ENCODE results near the gene RASGRP3.

Gene RASGRP3

GRCh38 chr2:33588232-33588631 is 111.8 kb downstream of the RASGRP3 start:
- no peak overlapping the region for H3K27ac Mint-ChIP-seq
- no peaks in the 10 kb centered on the region for H3K27me3 Mint-ChIP-seq
- peaks cover 73% of the 10 kb centered on the region for H3K36me3 Mint-ChIP-seq (ENCODE audit: low read depth)
- no peak overlapping the region for H3K4me3 Mint-ChIP-seq
- H3K9me3 Mint-ChIP-seq = no peaks in the 10 kb centered on the region
- peaks cover 5% of the 10 kb centered on the region for H3K4me1 Mint-ChIP-seq (ENCODE audit: low read depth)

GRCh38 chr2:33589444-33589843 is 113.0 kb downstream of the RASGRP3 start:
- H3K4me1 Mint-ChIP-seq (ENCODE audit: low read depth) = peaks cover 8% of the 10 kb centered on the region
- peaks cover 71% of the 10 kb centered on the region for H3K36me3 Mint-ChIP-seq (ENCODE audit: low read depth)
- no peak overlapping the region for H3K4me3 Mint-ChIP-seq
- H3K27me3 Mint-ChIP-seq = no peaks in the 10 kb centered on the region
- no peak overlapping the region for H3K27ac Mint-ChIP-seq
- no peaks in the 10 kb centered on the region for H3K9me3 Mint-ChIP-seq

GRCh38 chr2:33595385-33595784 is 118.9 kb downstream of the RASGRP3 start:
- Mint-ChIP-seq H3K9me3 (no peaks in the 10 kb centered on the region), H3K27me3 (no peaks in the 10 kb centered on the region), H3K4me3 (no peak overlapping the region), H3K4me1 (ENCODE audit: low read depth) (peaks cover 42% of the 10 kb centered on the region), H3K27ac (no peak overlapping the region), H3K36me3 (ENCODE audit: low read depth) (peaks cover 42% of the 10 kb centered on the region)

GRCh38 chr2:33597026-33597425 is 120.6 kb downstream of the RASGRP3 start:
- no peak overlapping the region for H3K27ac Mint-ChIP-seq
- no peaks in the 10 kb centered on the region for H3K27me3 Mint-ChIP-seq
- peak overlapping the region; percentile 100 for H3K4me3 Mint-ChIP-seq
- no peaks in the 10 kb centered on the region for H3K9me3 Mint-ChIP-seq
- H3K4me1 Mint-ChIP-seq (ENCODE audit: low read depth) = peaks cover 46% of the 10 kb centered on the region
- H3K36me3 Mint-ChIP-seq (ENCODE audit: low read depth) = peaks cover 29% of the 10 kb centered on the region

- Mint-ChIP-seq H3K9me3 (no peaks in the 10 kb centered on the region), H3K4me1 (ENCODE audit: low read depth) (peaks cover 38% of the 10 kb centered on the region), H3K27ac (peak overlapping the region; percentile 99), H3K27me3 (no peaks in the 10 kb centered on the region), H3K4me3 (peak overlapping the region; percentile 100), H3K36me3 (ENCODE audit: low read depth) (peaks cover 15% of the 10 kb centered on the region)
Observed at GRCh38 chr2:33598561-33599174, 122.2 kb downstream of the RASGRP3 start.

GRCh38 chr2:33599175-33599942 is 122.9 kb downstream of the RASGRP3 start, which contains the start of gene FAM98A:
TSS of gene FAM98A (minus strand) at chr2:33599299. CDS start at chr2:33599221, 78 bp downstream.
- H3K27ac Mint-ChIP-seq = peak within 1 kb of the TSS; percentile 99
- peak within 1 kb of the TSS; percentile 100 for H3K4me3 Mint-ChIP-seq
- H3K4me1 Mint-ChIP-seq (ENCODE audit: low read depth) = peaks cover 38% of the 10 kb centered on the region
- no peaks in the 10 kb centered on the region for H3K27me3 Mint-ChIP-seq
- peaks cover 10% of the 10 kb centered on the region for H3K36me3 Mint-ChIP-seq (ENCODE audit: low read depth)
- H3K9me3 Mint-ChIP-seq = no peaks in the 10 kb centered on the region

- peaks cover 6% of the 10 kb centered on the region for H3K36me3 Mint-ChIP-seq (ENCODE audit: low read depth)
Observed at GRCh38 chr2:33599943-33600192, 123.4 kb downstream of the RASGRP3 start.

GRCh38 chr2:33602201-33602830 is 125.9 kb downstream of the RASGRP3 start:
- H3K9me3 Mint-ChIP-seq = no peaks in the 10 kb centered on the region
- no peaks in the 10 kb centered on the region for H3K36me3 Mint-ChIP-seq (ENCODE audit: low read depth)
- no peak overlapping the region for H3K4me3 Mint-ChIP-seq
- peaks cover 23% of the 10 kb centered on the region for H3K4me1 Mint-ChIP-seq (ENCODE audit: low read depth)
- H3K27ac Mint-ChIP-seq = no peak overlapping the region
- H3K27me3 Mint-ChIP-seq = no peaks in the 10 kb centered on the region

More at GRCh38 chr2:33599943-33600192, 123.4 kb downstream of the RASGRP3 start:
- H3K4me1 Mint-ChIP-seq (ENCODE audit: low read depth) = peaks cover 34% of the 10 kb centered on the region
- no peaks in the 10 kb centered on the region for H3K27me3 Mint-ChIP-seq
- peak overlapping the region; percentile 100 for H3K4me3 Mint-ChIP-seq
- no peaks in the 10 kb centered on the region for H3K9me3 Mint-ChIP-seq
- H3K27ac Mint-ChIP-seq = peak overlapping the region; percentile 99

- no peaks in the 10 kb centered on the region for H3K27me3 Mint-ChIP-seq
- no peak overlapping the region for H3K27ac Mint-ChIP-seq
Observed at GRCh38 chr2:33603416-33603815, 127.0 kb downstream of the RASGRP3 start.

GRCh38 chr2:33605056-33605455 is 128.6 kb downstream of the RASGRP3 start:
- Mint-ChIP-seq H3K9me3 (no peaks in the 10 kb centered on the region), H3K27me3 (no peaks in the 10 kb centered on the region), H3K4me3 (no peak overlapping the region), H3K4me1 (ENCODE audit: low read depth) (peaks cover 6% of the 10 kb centered on the region), H3K36me3 (ENCODE audit: low read depth) (no peaks in the 10 kb centered on the region), H3K27ac (no peak overlapping the region)

More at GRCh38 chr2:33603416-33603815, 127.0 kb downstream of the RASGRP3 start:
- H3K4me3 Mint-ChIP-seq = no peak overlapping the region
- H3K36me3 Mint-ChIP-seq (ENCODE audit: low read depth) = no peaks in the 10 kb centered on the region
- H3K9me3 Mint-ChIP-seq = no peaks in the 10 kb centered on the region
- H3K4me1 Mint-ChIP-seq (ENCODE audit: low read depth) = peaks cover 16% of the 10 kb centered on the region

- H3K36me3 Mint-ChIP-seq (ENCODE audit: low read depth) = no peaks in the 10 kb centered on the region
- H3K4me3 Mint-ChIP-seq = no peak overlapping the region
- no peaks in the 10 kb centered on the region for H3K4me1 Mint-ChIP-seq (ENCODE audit: low read depth)
Observed at GRCh38 chr2:33606100-33606499, 129.7 kb downstream of the RASGRP3 start.

GRCh38 chr2:33606622-33607021 is 130.2 kb downstream of the RASGRP3 start:
- no peaks in the 10 kb centered on the region for H3K36me3 Mint-ChIP-seq (ENCODE audit: low read depth)

More at GRCh38 chr2:33606100-33606499, 129.7 kb downstream of the RASGRP3 start:
- Mint-ChIP-seq H3K27ac (no peak overlapping the region), H3K27me3 (no peaks in the 10 kb centered on the region), H3K9me3 (no peaks in the 10 kb centered on the region)

GRCh38 chr2:33607251-33607721 is 130.8 kb downstream of the RASGRP3 start:
- H3K27me3 Mint-ChIP-seq = no peaks in the 10 kb centered on the region
- H3K36me3 Mint-ChIP-seq (ENCODE audit: low read depth) = no peaks in the 10 kb centered on the region
- no peaks in the 10 kb centered on the region for H3K9me3 Mint-ChIP-seq
- no peak overlapping the region for H3K27ac Mint-ChIP-seq
- no peaks in the 10 kb centered on the region for H3K4me1 Mint-ChIP-seq (ENCODE audit: low read depth)
- H3K4me3 Mint-ChIP-seq = no peak overlapping the region

More at GRCh38 chr2:33606622-33607021, 130.2 kb downstream of the RASGRP3 start:
- Mint-ChIP-seq H3K27ac (no peak overlapping the region), H3K4me1 (ENCODE audit: low read depth) (no peaks in the 10 kb centered on the region), H3K9me3 (no peaks in the 10 kb centered on the region), H3K4me3 (no peak overlapping the region), H3K27me3 (no peaks in the 10 kb centered on the region)

GRCh38 chr2:33607905-33608304 is 131.5 kb downstream of the RASGRP3 start:
- Mint-ChIP-seq H3K4me1 (ENCODE audit: low read depth) (no peaks in the 10 kb centered on the region), H3K4me3 (no peak overlapping the region), H3K27me3 (no peaks in the 10 kb centered on the region), H3K9me3 (no peaks in the 10 kb centered on the region), H3K27ac (no peak overlapping the region), H3K36me3 (ENCODE audit: low read depth) (no peaks in the 10 kb centered on the region)

- Mint-ChIP-seq H3K27me3 (no peaks in the 10 kb centered on the region), H3K4me3 (no peak overlapping the region), H3K4me1 (ENCODE audit: low read depth) (no peaks in the 10 kb centered on the region), H3K9me3 (peaks cover 13% of the 10 kb centered on the region), H3K36me3 (ENCODE audit: low read depth) (peaks cover 29% of the 10 kb centered on the region), H3K27ac (no peak overlapping the region)
Observed at GRCh38 chr2:33614190-33614589, 137.7 kb downstream of the RASGRP3 start.

All from stimulated activated naive CD8-positive, alpha-beta T cell treated with anti-CD3 and anti-CD28 coated beads, Interleukin-15, Interleukin-2, amounts not matched to agents 100 ng/mL and 50 ng/mL, for 24 hours (primary cell).